Stomach (tissue), 4 donors: Measurements from ENCODE around the gene IWS1.

Source experiments
- CTCF ChIP-seq, 7 experiments: fragments of 450-650 bp in 4 of 7; fragments of 200-600 bp in 3 of 7; sonication (generic) in 3 of 7; IDR thresholded peaks; one replicate each; pipeline ENCODE4 v1.5.1; 2016 to 2019; ENCODE audit warnings: antibody characterized with exemption in 7 of 7, control low read depth in 2 of 7, mild to moderate bottlenecking in 1 of 7
- EP300 ChIP-seq: sonication (generic); formaldehyde crosslinking; IDR thresholded peaks from one replicate; pipeline ENCODE4 v1.6.1; 2017; ENCODE audit warnings: antibody characterized with exemption
- POLR2A ChIP-seq, 4 donors: fragments of 450-650 bp; IDR thresholded peaks; one replicate each; pipeline ENCODE4 v1.6.1; 2016; ENCODE audit warnings: antibody characterized with exemption in 4 of 4, control low read depth in 2 of 4, mild to moderate bottlenecking in 1 of 4, moderate library complexity in 1 of 4

GRCh38 chr2:127439343-127439742, 86.9 kb downstream of the IWS1 start:
- no peak for TF ChIP-seq CTCF (IDR thresholded peaks at IDR 0.05)
- no peak for TF ChIP-seq POLR2A (IDR thresholded peaks at IDR 0.05)
- no peak for TF ChIP-seq EP300
